GM12878 (cell line): ENCODE results near the gene TIAM1.

ENCODE experiments used
- CREB1 ChIP-seq: IDR thresholded peaks from 2 replicates; pipeline ENCODE4 v1.6.1; 2012; ENCODE audit warnings: low read depth, mild to moderate bottlenecking, inconsistent platforms
- CREM ChIP-seq: IDR thresholded peaks from 2 replicates; pipeline ENCODE4 v1.6.1; 2014; ENCODE audit warnings: antibody characterized with exemption, low read depth
- EGR1 ChIP-seq, 2 experiments: IDR thresholded peaks; 1 replicate in 1 of 2; 2 replicates in 1 of 2; pipeline ENCODE4 v1.6.1; 2011 to 2012; ENCODE audit warnings: low read depth in 2 of 2, low read length in 2 of 2, borderline replicate concordance in 1 of 2, mild to moderate bottlenecking in 1 of 2, moderate library complexity in 1 of 2
- ETV6 ChIP-seq, 2 experiments: fragments of 450-650 bp in 1 of 2; IDR thresholded peaks in 1 of 2; conservative IDR thresholded peaks in 1 of 2; 2 replicates each; pipeline ENCODE4 v1.6.1; 2014; ENCODE audit warnings: antibody characterized with exemption in 1 of 2, borderline replicate concordance in 1 of 2, low read depth in 1 of 2, mild to moderate bottlenecking in 1 of 2, moderate library complexity in 1 of 2
- EZH2 ChIP-seq: IDR thresholded peaks from 2 replicates; pipeline ENCODE4 v1.6.1; 2012; ENCODE audit warnings: low read depth, mild to moderate bottlenecking, control low read depth, inconsistent platforms, low read length, borderline replicate concordance; ENCODE audit not compliant: control insufficient read depth
- HCFC1 ChIP-seq: fragments of 150-350 bp; IDR thresholded peaks from 2 replicates; pipeline ENCODE4 v1.6.1; 2014; ENCODE audit warnings: low read length
- MYC ChIP-seq: IDR thresholded peaks from 2 replicates; pipeline ENCODE4 v1.6.1; 2011; ENCODE audit warnings: mild to moderate bottlenecking, low read length, moderate library complexity, inconsistent platforms; ENCODE audit not compliant: insufficient read depth, insufficient replicate concordance, insufficient read length, severe bottlenecking
- PAX8 ChIP-seq: fragments of 450-650 bp; IDR thresholded peaks from 2 replicates; pipeline ENCODE4 v1.6.1; 2017; ENCODE audit warnings: mild to moderate bottlenecking, moderate library complexity
- SRF ChIP-seq, 2 experiments: IDR thresholded peaks; 2 replicates each; pipeline ENCODE4 v1.6.1; 2011; ENCODE audit warnings: low read depth in 2 of 2, low read length in 2 of 2, mild to moderate bottlenecking in 1 of 2, moderate library complexity in 1 of 2
- YY1 ChIP-seq: IDR thresholded peaks from 2 replicates; pipeline ENCODE4 v1.6.1; 2011; ENCODE audit warnings: low read depth, mild to moderate bottlenecking, low read length
- TF ChIP-seq, protein P1 (sequence below), 3 experiments: IDR thresholded peaks in 2 of 3; conservative IDR thresholded peaks in 1 of 3; 2 replicates each; pipeline ENCODE4 v1.5.1; 2011; ENCODE audit warnings: low read depth in 3 of 3, low read length in 3 of 3, mild to moderate bottlenecking in 3 of 3, control low read depth in 2 of 3, moderate library complexity in 2 of 3, inconsistent platforms in 1 of 3, mixed read lengths in 1 of 3; ENCODE audit not compliant: control insufficient read depth in 2 of 3, insufficient read depth in 1 of 3; ENCODE audit errors: extremely low read depth in 1 of 3

DNA sequence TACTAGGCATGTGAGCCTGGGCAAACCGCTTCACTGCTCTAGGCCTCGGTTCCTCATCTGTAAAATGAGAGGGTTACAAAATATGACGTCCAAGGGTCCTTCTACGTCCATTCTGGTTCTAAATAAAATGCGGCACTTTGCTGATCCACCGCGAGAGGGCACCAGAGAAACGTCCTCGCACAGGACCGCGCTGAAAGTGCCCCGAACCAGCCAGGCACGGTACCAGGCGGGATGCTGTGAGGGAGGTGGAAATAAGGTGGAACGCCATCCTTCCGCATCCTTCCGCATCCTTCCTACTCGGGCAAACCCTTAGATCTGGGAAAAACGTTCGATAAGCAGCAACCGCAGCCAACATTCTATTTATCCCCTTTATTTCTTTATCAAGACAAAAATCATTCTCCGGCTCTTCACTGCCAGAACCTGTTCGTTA is 245.5 kb downstream of the TIAM1 start:
- TF ChIP-seq SRF (IDR thresholded peaks at IDR 0.05; ENCODE audit: low read depth in 2 of 2, low read length in 2 of 2) (no peak), MYC (no peak), EZH2 (no peak), YY1 (peak; percentile 63; the same call in 1 of the 2 replicates), PAX8 (no peak), CREM (no peak), HCFC1 (no peak), ETV6 (conservative IDR thresholded peaks at IDR 0.05 in 1 of 2, IDR thresholded peaks at IDR 0.05 in 1 of 2; ENCODE audit: borderline replicate concordance in 1 of 2, low read depth in 1 of 2) (no peak), CREB1 (no peak), EGR1 (IDR thresholded peaks at IDR 0.05; ENCODE audit: borderline replicate concordance in 1 of 2, low read depth in 2 of 2, low read length in 2 of 2) (no peak)
- TF ChIP-seq, protein P1, sequence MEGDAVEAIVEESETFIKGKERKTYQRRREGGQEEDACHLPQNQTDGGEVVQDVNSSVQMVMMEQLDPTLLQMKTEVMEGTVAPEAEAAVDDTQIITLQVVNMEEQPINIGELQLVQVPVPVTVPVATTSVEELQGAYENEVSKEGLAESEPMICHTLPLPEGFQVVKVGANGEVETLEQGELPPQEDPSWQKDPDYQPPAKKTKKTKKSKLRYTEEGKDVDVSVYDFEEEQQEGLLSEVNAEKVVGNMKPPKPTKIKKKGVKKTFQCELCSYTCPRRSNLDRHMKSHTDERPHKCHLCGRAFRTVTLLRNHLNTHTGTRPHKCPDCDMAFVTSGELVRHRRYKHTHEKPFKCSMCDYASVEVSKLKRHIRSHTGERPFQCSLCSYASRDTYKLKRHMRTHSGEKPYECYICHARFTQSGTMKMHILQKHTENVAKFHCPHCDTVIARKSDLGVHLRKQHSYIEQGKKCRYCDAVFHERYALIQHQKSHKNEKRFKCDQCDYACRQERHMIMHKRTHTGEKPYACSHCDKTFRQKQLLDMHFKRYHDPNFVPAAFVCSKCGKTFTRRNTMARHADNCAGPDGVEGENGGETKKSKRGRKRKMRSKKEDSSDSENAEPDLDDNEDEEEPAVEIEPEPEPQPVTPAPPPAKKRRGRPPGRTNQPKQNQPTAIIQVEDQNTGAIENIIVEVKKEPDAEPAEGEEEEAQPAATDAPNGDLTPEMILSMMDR (IDR thresholded peaks at IDR 0.05 in 2 of 3, conservative IDR thresholded peaks at IDR 0.05 in 1 of 3; ENCODE audit: control insufficient read depth in 2 of 3, extremely low read depth in 1 of 3, insufficient read depth in 1 of 3, low read depth in 3 of 3, low read length in 3 of 3): peak; percentile 80 to 88 (median 80)
